ENCODE results near the gene CELF2.
"Not testable (repeated sequence)": the region's sequence is repeated elsewhere in the genome, so short reads cannot be mapped to it uniquely, and the experiment has no call there.

CELF2 gene

DNA sequence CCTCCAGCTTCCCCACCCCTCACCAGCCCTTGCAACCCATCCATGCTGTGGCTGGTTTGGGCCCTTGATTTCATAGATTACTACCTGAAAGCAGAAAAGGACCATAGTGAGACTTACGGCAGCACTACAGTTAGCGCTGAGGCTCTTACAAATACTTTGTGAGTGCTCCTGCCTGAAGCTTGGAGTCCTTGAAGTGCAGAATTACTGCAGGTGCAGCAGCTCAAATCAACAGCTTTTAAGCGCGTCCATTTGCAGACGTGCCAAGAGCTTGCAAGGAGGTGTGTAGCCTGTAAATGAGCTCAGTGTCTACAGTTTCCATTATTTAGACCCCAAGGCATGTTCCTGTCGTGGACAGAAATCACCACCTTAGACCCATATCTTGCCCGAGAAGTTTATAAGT, 103.0 kb downstream of the CELF2 start:
- no peak for FAIRE-seq
- no peak for DNase-seq (ENCODE audit: insufficient read length, low spot score)

DNA sequence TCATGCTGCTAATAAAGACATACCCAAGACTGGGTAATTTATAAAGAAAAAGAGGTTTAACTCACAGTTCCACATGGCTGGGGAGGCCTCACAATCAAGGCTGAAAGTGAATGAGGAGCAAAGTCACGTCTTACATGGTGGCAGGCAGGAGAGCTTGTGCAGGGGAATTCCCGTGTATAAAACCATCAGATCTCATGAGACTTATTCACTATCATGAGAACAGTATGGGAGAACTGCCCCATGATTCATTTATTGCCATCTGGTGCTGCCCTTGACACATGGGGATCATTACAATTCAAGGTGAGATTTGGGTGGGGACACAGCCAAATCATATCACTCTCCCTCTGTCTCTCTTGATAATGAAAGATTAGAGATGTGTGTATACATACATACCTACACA, 106.2 kb downstream of the CELF2 start:
- FAIRE-seq; DNase-seq (ENCODE audit: insufficient read length, low spot score): not testable (repeated sequence)

DNA sequence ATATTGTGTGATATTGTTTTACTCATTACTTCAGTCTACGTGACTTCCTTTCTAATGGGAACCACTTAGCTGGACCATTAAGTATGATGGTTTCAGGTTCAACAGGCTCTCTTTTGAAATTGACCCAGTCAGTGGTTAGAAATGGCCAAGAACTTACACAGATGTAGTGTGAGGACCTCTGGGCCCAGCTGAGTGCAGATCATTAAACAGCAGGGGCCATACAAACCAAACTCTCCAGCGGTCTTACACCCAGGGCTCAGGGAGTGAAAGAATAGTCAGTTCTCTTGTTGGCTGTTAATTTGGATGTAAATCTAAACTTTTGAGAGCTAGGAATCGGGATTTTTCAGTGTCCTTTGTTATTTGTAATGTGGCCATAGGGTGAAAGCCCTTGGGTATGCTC, 107.3 kb downstream of the CELF2 start:
- DNase-seq (ENCODE audit: insufficient read length, low spot score): no peak
- no peak for FAIRE-seq

DNA sequence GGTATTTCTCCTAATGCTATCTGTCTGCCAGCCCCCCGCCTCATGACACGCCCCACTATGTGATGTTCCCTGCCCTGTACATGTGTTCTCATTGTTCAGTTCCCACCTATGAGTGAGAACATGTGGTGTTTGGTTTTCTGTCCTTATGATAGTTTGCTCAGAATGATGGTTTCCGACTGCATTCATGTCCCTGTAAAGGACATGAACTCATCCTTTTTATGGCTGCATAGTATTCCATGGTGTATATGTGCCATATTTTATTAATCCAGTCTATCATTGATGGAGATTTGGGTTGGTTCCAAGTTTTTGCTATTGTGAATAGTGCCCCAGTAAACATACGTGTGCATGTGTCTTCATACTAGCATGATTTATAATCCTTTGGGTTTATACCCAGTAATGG, 109.3 kb downstream of the CELF2 start:
- DNase-seq (ENCODE audit: insufficient read length, low spot score); FAIRE-seq: not testable (repeated sequence)

DNA sequence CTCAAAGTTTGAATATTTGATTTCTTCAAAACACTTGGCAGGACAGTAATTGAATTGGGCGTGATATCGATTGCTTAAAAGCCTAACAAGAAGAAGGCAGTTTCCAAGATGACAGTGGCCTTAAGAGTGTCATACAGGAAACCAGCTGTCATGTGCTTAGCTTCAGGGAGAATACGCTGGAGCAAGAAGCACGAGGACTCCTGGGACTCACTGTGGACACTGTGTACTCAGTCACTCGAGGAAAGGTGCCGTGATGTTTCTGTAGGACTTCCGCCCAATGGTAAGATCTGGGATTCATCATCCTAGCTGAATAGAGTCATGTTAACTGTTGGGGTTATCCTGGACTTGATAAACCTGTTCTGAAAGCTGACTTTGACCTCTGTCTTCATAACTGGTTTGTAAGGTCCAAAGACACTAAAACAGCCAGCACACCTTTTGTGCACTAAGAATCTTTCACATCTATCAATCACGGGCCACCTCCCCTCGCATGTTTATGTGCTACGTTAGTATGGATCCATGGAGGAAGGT, 113.5 kb downstream of the CELF2 start:
- DNase-seq (ENCODE audit: insufficient read length, low spot score) (no peak), FAIRE-seq (no peak)

DNA sequence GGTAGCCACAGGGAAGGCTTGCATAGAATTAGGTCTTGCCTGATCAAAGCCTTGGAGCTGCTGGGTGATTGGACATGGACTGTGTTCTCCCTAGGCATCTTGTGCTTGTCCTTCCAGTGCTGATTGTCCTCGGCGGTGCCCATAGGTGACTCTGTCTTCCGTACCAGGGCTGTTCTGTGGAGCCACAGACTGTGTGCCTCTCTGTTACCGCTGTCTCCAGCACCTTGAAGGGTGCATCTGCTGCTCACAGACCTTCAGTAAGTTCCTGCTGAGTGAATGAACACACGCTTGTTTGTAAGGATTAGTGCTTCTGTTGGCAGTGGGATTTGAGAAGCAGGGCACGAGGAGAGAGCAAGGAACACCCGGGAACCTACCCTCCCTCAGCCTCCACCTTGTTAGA, 116.7 kb downstream of the CELF2 start:
- DNase-seq (ENCODE audit: insufficient read length, low spot score): no peak
- FAIRE-seq: no peak

DNA sequence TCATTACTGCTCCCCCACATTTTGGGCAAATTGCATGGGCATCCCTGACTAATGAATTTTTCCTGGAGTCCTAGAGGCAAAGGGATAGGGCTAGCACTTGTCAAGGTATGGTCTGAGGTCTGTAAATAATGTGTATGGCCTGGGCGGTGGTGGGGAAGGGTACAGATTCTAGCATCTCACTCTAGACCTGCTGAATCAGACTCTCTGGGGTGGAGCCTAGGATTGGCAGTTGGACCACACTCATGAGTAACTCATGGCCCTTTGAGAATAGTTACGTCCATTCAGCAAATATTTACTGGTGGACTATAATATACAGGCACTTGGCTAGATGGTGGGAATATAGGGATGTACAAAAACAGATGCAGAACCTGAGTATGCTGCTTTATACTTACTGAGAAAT, 118.0 kb downstream of the CELF2 start:
- FAIRE-seq (no peak), DNase-seq (ENCODE audit: insufficient read length, low spot score) (no peak)

DNA sequence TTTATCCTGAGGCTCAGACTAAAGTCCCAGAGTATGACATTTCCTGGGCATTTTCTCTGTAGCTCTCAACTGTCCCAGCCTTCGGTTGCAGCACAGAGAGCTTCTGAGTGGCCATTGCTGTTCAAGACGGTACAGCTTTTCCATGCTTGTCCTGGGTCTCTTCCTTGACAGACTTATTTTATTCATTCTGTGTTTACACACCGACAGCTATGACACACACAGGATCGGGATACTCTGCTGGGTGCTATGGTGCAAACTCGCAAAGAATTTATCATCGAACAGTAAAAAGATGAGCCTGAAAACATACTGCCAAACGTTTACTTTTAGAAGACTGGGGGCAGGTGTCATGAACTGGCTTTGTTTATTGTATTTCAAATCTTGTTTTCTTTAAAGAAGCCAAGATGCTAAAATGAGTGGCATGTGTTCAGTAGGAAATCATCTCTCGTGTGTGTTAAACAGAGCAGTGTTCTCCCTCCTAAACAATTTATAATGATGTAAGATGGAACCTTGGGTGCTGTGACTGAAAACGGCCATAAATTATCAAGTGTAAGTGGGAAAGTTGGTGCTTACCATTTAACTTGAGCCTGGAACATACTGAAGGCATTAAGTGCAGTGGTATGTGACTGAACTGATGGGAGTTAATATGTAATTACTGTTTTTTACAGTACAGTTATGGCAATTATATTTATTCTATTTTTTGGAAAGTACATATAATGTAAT, 120.8 kb downstream of the CELF2 start:
- DNase-seq (ENCODE audit: insufficient read length, low spot score) (no peak), FAIRE-seq (no peak)

DNA sequence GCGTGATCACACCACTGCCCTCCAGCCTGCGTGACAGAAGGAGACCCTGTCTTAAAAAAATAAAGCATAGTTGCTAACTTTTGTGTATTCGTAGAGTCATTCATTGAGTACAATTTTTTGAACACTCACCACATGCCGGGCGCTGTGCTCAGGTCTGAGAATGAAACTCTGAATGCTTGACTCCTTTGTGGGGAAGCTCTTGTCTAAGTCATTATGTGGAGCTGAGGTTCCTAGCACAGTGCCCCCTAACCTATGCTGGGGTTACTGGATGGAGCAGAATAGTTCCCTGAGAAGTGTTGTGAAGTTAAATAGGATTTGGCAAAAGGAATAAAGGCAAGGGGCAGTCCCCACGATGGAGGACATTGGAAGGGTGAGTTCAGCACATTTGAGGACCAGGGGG, 123.3 kb downstream of the CELF2 start:
- DNase-seq (ENCODE audit: insufficient read length, low spot score) (no peak), FAIRE-seq (no peak)

DNA sequence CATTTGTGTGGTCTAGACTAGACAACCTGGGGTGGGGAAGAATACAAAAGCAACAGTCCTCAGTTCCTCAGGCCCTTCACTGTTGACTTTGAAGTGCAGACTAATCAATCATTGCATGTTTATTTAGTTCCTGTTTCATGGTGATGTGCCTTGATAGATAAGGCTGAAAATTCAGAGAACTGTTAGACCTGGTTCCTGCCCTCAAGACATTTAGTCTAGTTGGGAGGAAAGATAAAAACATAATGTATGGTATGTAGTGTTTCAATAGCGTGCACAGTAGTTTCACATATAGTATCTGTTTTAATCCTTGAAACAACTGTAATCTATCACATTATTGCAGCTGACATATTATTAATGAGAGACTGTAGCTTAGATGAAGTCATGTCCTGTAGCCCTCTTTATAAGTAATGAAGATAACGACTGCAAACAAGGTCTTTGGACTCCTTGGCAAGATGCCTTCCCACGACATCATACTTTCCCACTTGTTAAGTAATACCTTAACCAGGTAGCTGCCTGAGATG, 124.0 kb downstream of the CELF2 start:
- no peak for DNase-seq (ENCODE audit: insufficient read length, low spot score)
- peak; percentile 4 for FAIRE-seq

DNA sequence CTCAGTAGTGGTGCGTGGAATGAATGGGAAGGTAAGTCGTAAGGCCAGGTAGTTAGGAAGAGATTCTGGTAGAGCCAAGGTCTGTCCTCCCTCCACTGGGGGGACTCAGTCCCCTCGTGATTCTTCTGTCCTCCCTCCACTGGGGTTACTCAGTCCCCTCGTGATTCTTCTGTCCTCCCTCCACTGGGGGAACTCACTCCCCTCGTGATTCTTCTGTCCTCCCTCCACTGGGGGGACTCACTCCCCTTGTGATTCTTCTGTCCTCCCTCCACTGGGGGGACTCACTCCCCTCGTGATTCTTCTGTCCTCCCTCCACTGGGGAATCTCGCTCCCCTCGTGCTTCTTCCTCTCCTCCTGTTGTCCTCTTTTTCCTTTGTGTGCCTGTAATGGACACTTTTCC, 125.1 kb downstream of the CELF2 start:
- DNase-seq (ENCODE audit: insufficient read length, low spot score) (no peak), FAIRE-seq (no peak)

DNA sequence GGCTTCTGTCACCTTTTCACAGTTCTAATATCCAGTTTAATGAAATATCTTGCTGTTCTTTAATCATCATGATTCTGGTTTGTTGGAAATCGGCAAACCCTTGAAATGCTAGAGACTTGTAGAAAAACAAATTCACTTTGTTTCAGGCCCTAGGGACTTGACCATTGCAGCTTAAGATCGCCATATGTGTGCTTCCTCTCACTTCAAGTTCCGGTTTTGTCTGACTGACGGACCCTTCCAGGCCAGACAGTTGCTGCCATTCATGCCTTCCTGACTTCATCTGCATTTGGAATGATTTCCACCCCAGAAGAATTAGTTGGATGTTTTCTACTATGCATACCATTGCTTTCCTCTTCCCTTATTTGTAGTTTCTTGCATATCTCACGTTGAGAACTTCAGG, 125.6 kb downstream of the CELF2 start:
- FAIRE-seq (peak; percentile 54), DNase-seq (ENCODE audit: insufficient read length, low spot score) (no peak)

DNA sequence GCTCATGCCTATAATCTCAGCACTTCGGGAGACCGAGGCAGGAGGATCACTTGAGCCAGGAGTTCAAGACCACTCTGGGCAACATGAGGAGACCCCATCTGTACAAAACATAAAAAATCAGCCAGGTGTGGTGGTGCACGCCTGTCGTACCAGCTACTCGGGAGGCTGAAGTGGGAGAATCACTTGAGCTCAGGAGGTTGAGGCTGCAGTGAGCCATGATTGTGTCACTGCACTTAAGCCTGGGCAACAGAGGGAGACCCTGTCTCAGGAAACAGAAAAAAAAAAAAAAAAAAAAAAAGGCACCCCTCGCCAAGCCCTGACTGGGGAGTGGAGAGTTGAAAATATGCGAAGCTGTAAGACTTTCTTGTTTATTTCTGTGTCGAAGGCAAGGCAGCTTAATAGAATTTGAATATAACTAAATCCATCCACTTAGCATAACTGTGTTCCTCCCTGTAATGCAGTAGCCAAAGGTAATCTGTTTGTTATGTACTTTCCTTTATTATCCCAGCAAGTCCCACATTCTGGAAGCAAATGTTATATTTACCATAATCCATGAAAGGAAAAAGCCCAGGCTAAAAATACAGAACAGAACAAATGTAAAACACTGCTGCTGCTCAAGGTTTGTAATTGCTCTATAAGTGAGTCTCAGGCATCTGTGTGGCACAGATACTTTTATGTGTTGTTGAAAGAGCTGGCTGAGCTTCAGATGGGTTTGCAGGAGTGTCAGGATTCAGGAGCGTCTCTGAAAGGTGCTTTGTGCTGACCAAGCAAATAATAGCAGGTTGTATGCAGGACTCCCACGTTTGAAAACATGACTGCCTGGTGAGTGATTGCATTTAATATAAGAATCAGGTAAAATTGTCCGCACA, 127.2 kb downstream of the CELF2 start:
- peak; percentile 18 for FAIRE-seq
- no peak for DNase-seq (ENCODE audit: insufficient read length, low spot score)

DNA sequence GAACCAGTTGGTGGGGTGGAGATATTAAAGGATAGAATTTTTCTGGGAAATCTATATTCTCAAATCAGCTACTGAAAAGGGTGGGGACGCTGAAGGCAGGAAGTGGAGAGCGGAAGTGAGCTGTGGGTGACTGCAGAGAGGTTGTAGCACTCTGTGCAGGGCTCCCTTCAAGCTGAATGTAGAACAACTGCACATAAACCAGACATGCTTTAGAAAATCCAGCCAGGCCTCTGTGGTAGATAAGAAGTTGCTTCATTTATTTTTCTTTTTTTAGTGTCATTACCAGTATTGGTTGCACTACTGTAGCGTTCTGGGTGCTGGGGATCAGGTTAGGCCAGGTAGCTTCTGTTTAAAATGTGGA, 127.8 kb downstream of the CELF2 start:
- FAIRE-seq: peak; percentile 99
- peak; percentile 36 for DNase-seq (ENCODE audit: insufficient read length, low spot score)

DNA sequence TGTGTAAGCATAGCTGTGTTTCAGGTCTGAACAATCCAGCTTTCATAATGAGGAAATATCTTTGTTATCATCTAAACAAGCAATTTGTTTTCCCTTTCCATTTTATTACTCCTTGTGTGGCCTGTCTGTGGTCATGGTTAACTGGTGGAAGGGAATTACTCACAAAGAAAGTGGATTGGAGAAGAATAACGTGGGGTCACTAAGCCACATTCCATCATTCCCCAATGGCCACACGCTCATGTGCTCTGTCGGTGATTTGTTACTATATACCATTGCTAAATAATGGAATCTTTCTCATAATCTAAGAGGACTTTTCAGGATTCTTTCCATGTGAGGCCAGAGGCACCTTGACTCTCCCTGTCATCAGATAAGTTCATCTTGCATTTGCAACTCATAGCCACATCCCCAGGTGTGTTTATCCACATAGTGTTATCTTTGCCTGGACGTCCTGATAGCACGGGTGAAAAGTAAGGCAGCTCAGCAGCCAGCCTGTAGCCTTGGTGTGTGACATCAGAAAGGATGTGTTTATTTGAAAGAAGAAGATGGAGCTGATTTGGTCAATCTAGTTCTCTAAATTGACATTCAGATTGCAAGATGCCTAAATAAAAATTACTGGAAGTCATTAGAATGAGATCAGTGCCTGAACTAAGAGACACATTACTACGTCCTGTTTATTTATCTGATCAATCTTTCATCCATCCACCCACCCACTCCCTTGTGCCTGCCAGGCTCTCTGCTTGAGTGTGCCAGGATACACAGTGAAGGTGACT, 128.9 kb downstream of the CELF2 start:
- FAIRE-seq: peak; percentile 39
- DNase-seq (ENCODE audit: insufficient read length, low spot score): no peak

DNA sequence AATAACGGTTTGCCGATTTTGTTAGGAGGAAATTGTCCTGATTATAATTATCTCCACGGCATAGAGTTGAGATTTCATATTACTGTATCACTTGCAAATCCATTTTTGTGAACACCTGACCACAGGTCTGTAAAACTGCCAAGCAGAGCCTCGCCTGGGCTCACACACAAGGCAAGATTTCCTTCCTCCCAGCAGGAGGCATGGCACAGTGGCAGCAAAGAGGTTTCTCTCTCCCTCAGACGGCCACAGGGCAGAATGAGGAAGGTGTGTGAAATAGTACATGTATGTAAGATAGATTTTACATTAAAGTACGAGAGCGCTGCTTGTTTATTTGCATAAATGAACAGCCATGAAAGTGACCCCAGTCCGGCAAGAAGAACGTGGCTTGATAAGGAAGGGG, 130.1 kb downstream of the CELF2 start:
- FAIRE-seq (peak; percentile 87), DNase-seq (ENCODE audit: insufficient read length, low spot score) (no peak)

DNA sequence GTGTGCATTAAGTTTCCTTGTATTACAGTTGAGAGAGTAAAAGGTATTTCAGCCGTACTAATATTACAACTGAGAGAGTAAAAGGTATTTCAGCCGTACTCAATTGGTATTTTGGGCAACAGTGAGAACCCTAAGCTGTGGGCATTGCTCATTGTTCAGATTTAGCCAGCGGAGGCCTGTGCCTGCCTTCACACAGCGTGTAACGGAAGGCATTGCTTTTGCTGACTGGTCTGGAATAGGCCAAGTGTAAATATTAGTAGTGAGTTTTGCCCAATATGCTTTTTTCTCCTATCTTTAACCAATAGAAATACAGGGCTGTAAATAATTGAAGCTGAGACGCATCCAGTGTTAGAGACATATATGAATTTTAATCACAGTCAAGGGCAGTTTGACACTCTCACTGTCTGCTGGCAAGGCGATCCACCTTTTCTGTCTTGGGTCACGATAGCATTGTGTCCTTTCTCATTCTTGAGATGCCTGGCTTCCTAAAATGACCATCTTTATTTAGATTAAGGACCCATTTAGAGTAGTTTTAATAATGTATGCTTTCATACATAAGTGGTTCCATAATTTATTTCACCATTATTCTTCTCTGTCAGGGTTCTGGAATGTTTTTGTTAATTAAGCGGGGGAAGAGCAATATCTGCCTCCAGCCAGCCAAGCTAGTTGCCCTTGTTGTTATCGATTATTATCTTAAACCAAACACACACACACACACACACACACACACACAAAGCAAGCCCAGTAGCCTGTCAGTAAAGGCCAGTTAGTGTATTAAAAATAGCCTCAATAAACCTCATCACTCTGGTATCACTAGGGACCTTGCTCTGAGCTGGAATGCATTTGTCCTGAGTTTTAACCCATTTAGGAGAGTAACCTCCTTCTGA, 130.7 kb downstream of the CELF2 start:
- FAIRE-seq (no peak), DNase-seq (ENCODE audit: insufficient read length, low spot score) (no peak)

DNA sequence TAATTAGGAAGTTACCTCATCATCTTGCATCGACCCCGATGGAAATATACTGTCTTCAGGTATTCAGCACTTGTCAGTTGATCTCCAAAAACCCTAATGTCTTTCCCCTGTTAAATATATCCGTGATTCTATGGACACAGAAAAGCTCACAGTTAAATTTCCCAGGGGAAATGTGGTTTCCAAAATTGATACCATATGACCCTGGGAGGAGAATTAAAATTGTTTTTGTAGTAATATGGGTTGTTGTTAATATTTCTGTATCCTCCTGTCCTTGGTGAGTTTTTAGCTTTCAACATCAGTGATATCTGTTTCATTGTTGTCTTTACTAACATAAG, 132.1 kb downstream of the CELF2 start:
- DNase-seq (ENCODE audit: insufficient read length, low spot score): no peak
- FAIRE-seq: no peak

DNA sequence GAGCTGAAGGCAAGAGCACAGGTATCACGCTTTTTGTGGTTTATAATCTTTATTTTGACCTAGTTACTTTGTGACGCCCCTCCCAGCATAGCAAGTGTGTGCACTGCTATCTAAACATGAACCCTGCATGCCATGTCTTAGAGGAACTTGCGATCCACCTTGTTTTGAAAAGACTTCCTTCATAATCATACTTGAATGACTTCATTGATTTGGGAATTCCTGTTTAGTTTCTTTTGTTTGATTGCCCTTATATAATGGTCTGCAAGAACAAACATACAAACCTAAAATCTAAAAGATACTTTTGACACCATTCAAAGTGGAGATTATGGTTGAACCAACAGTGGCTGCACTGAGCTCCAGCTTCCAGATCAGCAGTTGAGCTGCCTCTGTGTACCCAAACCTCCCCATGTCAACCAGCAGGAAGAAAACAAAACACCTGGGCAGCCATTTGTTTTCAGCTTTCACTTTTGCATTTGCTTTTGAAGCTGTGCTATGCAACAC, 132.6 kb downstream of the CELF2 start:
- no peak for DNase-seq (ENCODE audit: insufficient read length, low spot score)
- peak; percentile 89 for FAIRE-seq

DNA sequence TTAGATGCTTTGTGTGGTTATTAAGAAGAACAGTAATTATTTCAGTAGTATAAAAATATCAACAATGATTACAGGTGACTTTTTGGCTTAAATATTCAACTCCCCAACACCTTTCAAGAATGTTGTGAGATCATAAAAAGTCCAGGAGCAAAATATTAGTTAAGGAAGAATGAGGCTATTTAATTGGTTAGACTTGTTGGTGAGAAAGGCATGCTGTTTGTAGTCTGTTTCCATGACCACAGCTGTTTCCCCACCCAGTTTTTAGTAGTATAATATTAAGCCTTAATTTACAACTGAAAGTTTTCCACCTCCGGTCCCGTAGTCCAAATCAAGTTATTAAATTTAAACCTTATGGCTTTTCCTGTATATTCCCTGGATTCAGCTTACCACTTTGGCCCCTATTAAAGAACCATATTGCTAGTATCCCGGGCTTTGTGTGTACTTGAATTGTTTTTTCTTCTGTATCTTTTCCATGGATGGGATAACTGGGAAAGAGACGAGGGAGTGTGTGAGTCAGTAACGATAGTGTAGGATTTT, 133.3 kb downstream of the CELF2 start:
- no peak for FAIRE-seq

More for the DNA sequence above, 133.3 kb downstream of the CELF2 start:
- no peak for DNase-seq (ENCODE audit: insufficient read length, low spot score)

Measured in GM19239 (cell line).